DOHH2 (cell line): ENCODE data around the gene RFLNA.

Experiments
- H3F3A ChIP-seq: fragments of 200-600 bp; sonication (generic), shearing (Covaris generic); 2 replicates; pipeline ENCODE4 v1.6.0; 2016; ENCODE audit warnings: antibody characterized with exemption, mild to moderate bottlenecking; ENCODE audit not compliant: control insufficient read depth, insufficient read depth
- H3K27ac ChIP-seq: fragments of 200-600 bp; sonication (generic); 2 replicates; pipeline ENCODE4 v1.5.1; 2014; ENCODE audit warnings: low read depth, mild to moderate bottlenecking, low read length, moderate library complexity
- H3K27me3 ChIP-seq: fragments of 200-600 bp; sonication (generic); 2 replicates; pipeline ENCODE4 v1.6.1; 2014; ENCODE audit warnings: mild to moderate bottlenecking, low read length, mixed read lengths; ENCODE audit not compliant: control insufficient read depth
- H3K36me3 ChIP-seq: fragments of 200-600 bp; sonication (generic); 2 replicates; pipeline ENCODE4 v1.6.1; 2014; ENCODE audit warnings: mild to moderate bottlenecking, low read length, moderate library complexity, mixed read lengths; ENCODE audit not compliant: control insufficient read depth
- H3K4me1 ChIP-seq: fragments of 200-600 bp; sonication (generic); 2 replicates; pipeline ENCODE4 v1.6.1; 2014; ENCODE audit warnings: mild to moderate bottlenecking, low read length, mixed read lengths; ENCODE audit not compliant: control insufficient read depth
- H3K4me2 ChIP-seq: fragments of 200-600 bp; sonication (generic); 2 replicates; pipeline ENCODE4 v1.6.0; 2014; ENCODE audit warnings: mild to moderate bottlenecking, low read length, moderate library complexity
- H3K4me3 ChIP-seq: fragments of 200-600 bp; sonication (generic); 2 replicates; pipeline ENCODE4 v1.5.1; 2014; ENCODE audit warnings: mild to moderate bottlenecking, low read length, mixed read lengths
- H3K79me2 ChIP-seq: fragments of 200-600 bp; sonication (generic); 2 replicates; pipeline ENCODE4 v1.6.1; 2014; ENCODE audit warnings: mild to moderate bottlenecking, low read length, mixed read lengths; ENCODE audit not compliant: control insufficient read depth
- H3K9me2 ChIP-seq: fragments of 200-600 bp; sonication (generic); replicated peaks from 2 replicates; pipeline ENCODE4 v1.6.1; 2014; ENCODE audit warnings: mild to moderate bottlenecking, low read length, mixed read lengths; ENCODE audit not compliant: control insufficient read depth
- H3K9me3 ChIP-seq: fragments of 200-600 bp; sonication (generic); 2 replicates; pipeline ENCODE4 v1.6.1; 2014; ENCODE audit warnings: antibody characterized with exemption, low read length, mixed read lengths; ENCODE audit not compliant: control insufficient read depth, insufficient read depth
- H4K20me1 ChIP-seq: fragments of 200-600 bp; sonication (generic); 2 replicates; pipeline ENCODE4 v1.6.0; 2014; ENCODE audit warnings: low read depth, mild to moderate bottlenecking, antibody characterized with exemption, low read length, moderate library complexity; ENCODE audit not compliant: control insufficient read depth, insufficient read depth
- EZH2phosphoT487 ChIP-seq: fragments of 200-600 bp; sonication (generic); IDR thresholded peaks from 2 replicates; pipeline ENCODE4 v1.6.1; 2017; ENCODE audit warnings: borderline replicate concordance, mild to moderate bottlenecking, antibody characterized with exemption, low read length, moderate library complexity, mixed read lengths
- TF ChIP-seq, protein P1 (sequence below): fragments of 200-600 bp; sonication (generic); IDR thresholded peaks from one replicate; pipeline ENCODE4 v1.5.1; 2014; ENCODE audit warnings: antibody characterized with exemption, mild to moderate bottlenecking, low read depth, low read length; ENCODE audit not compliant: poor library complexity, severe bottlenecking

The RFLNA gene

DNA sequence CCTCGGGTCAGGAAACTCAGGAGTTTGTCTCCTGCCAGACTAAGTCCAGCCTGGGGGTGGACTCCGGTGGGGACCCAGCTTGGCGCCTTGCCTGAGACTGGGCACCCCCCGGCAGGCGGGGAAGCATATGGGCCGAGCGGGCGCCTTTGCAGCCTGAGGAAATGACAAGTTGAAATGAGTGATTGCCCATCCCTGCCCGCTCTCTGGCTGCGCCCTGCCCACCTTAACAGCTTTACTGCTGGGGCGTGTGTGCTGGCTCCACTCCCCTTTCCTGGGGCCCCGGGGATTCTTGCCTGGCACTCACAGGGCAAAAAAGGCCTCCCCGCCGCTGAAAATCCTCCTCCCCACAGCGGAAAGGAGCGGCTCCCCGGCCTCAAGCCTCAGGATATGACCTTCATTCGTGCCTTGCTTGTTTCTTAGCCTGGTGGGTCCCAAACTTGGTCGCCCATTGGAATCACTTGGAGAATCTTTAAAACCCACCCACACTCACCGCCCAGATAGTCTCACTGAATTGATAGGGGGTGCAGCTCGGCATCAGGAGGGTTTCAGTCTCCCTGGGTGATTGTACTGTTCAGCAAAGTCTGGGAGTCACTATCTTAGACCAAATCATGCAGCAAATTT lies 1.5 kb downstream of the RFLNA start:
- Histone ChIP-seq H3F3A (no peaks in the 10 kb centered on the region), H4K20me1 (no peaks in the 10 kb centered on the region), H3K36me3 (no peaks in the 10 kb centered on the region), H3K79me2 (no peaks in the 10 kb centered on the region), H3K9me2 (no peaks in the 10 kb centered on the region), H3K9me3 (no peaks in the 10 kb centered on the region), H3K4me3 (no peak overlapping the region), H3K27me3 (peaks cover 11% of the 10 kb centered on the region), H3K4me1 (no peaks in the 10 kb centered on the region), H3K4me2 (no peak overlapping the region), H3K27ac (no peak overlapping the region)
- TF ChIP-seq, protein P1, sequence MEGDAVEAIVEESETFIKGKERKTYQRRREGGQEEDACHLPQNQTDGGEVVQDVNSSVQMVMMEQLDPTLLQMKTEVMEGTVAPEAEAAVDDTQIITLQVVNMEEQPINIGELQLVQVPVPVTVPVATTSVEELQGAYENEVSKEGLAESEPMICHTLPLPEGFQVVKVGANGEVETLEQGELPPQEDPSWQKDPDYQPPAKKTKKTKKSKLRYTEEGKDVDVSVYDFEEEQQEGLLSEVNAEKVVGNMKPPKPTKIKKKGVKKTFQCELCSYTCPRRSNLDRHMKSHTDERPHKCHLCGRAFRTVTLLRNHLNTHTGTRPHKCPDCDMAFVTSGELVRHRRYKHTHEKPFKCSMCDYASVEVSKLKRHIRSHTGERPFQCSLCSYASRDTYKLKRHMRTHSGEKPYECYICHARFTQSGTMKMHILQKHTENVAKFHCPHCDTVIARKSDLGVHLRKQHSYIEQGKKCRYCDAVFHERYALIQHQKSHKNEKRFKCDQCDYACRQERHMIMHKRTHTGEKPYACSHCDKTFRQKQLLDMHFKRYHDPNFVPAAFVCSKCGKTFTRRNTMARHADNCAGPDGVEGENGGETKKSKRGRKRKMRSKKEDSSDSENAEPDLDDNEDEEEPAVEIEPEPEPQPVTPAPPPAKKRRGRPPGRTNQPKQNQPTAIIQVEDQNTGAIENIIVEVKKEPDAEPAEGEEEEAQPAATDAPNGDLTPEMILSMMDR = no peak
- TF ChIP-seq EZH2phosphoT487 = no peak

DNA sequence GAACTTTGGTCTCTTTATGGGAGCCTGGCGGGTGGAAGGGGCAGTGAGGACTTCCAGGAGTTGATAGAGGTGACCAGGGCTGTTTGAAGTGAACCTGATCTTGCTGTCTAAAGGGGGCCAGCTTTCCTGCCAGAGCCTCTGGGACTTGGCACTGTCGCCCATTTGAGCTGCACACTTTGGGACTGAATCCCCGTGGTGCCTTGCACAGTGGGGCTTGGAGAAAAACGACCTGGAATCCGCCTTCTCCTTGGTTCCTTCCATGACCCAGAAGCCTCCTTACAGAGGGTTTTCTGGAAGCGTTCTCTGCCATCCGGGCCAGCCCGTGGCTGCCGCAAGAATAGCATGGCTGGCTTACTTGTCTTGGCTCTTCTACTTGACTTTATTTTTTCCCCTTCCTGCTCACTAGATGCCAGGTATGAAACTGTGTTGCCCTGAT lies 2.0 kb downstream of the RFLNA start:
- H4K20me1 ChIP-seq = no peaks in the 10 kb centered on the region
- H3K79me2 ChIP-seq = no peaks in the 10 kb centered on the region
- H3K27ac ChIP-seq = no peak overlapping the region
- no peaks in the 10 kb centered on the region for H3K9me3 ChIP-seq
- H3K4me3 ChIP-seq = no peak overlapping the region
- no peaks in the 10 kb centered on the region for H3K9me2 ChIP-seq
- no peaks in the 10 kb centered on the region for H3K4me1 ChIP-seq
- no peak overlapping the region for H3K4me2 ChIP-seq
- TF ChIP-seq, protein P1 = no peak
- no peak for TF ChIP-seq EZH2phosphoT487
- H3K27me3 ChIP-seq = peaks cover 11% of the 10 kb centered on the region
- no peaks in the 10 kb centered on the region for H3F3A ChIP-seq
- no peaks in the 10 kb centered on the region for H3K36me3 ChIP-seq

DNA sequence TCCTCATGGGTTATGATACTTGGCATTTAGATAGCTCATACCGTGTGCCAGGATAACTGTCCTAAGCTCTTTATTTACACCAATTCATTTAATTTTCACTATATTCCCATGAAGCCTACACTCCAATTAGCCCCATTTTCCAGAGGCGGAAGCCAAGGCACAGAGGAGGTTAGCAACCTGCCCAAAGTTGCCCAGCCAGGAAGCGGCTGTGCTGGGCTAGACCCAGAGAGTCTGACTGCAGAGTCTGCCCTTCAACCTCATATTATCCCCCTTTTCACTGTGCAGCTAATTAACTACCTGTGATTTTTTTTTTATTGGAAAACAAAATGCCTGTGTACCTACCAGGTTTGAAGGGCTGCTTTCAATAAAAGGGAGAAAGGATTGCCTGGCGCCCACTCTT lies 2.5 kb downstream of the RFLNA start:
- Histone ChIP-seq H3K9me3 (no peaks in the 10 kb centered on the region), H3K36me3 (no peaks in the 10 kb centered on the region), H3K4me3 (no peak overlapping the region), H3K4me1 (no peaks in the 10 kb centered on the region), H3K79me2 (no peaks in the 10 kb centered on the region), H3K27ac (no peak overlapping the region), H3K9me2 (no peaks in the 10 kb centered on the region), H3K4me2 (no peak overlapping the region), H3F3A (no peaks in the 10 kb centered on the region), H4K20me1 (no peaks in the 10 kb centered on the region), H3K27me3 (peaks cover 11% of the 10 kb centered on the region)
- TF ChIP-seq EZH2phosphoT487 = no peak
- TF ChIP-seq, protein P1 = no peak
